Neural cell (in vitro differentiated cells): ENCODE data around the gene GSTO2. TPM values are rescaled to one million over a fixed set of nuclear protein-coding genes. Genes with fewer than 3 reads are reported as not detected.

Source experiments
- H2AFZ ChIP-seq: fragments of 200-600, 300-800 bp; sonication (generic), shearing (Covaris generic); 2 replicates; pipeline ENCODE4 v1.6.0; 2014; ENCODE audit warnings: low read depth, mild to moderate bottlenecking, antibody characterized with exemption, low read length, moderate library complexity
- H3F3A ChIP-seq: fragments of 200-600 bp; shearing (Covaris generic); 2 replicates; pipeline ENCODE4 v1.6.1; 2016; ENCODE audit warnings: mild to moderate bottlenecking, moderate library complexity, mixed read lengths, antibody characterized with exemption, low read length; ENCODE audit not compliant: insufficient read depth, poor library complexity, severe bottlenecking
- H3K27ac ChIP-seq: fragments of 200-600, 300-800 bp; sonication (generic), shearing (Covaris generic); 2 replicates; pipeline ENCODE4 v1.5.1; 2014; ENCODE audit warnings: mild to moderate bottlenecking, low read length, moderate library complexity
- H3K27me3 ChIP-seq: fragments of 300-800, 200-600 bp; sonication (generic), shearing (Covaris generic); 2 replicates; pipeline ENCODE4 v1.6.0; 2014; ENCODE audit warnings: mild to moderate bottlenecking, low read depth, low read length, moderate library complexity; ENCODE audit not compliant: insufficient read depth
- H3K36me3 ChIP-seq: fragments of 300-800, 200-600 bp; sonication (generic), shearing (Covaris generic); 2 replicates; pipeline ENCODE4 v1.5.1; 2014; ENCODE audit warnings: mild to moderate bottlenecking, antibody characterized with exemption, low read length, moderate library complexity; ENCODE audit not compliant: insufficient read depth
- H3K4me2 ChIP-seq: fragments of 300-800, 200-600 bp; sonication (generic), shearing (Covaris generic); 2 replicates; pipeline ENCODE4 v1.6.0; 2014; ENCODE audit warnings: mild to moderate bottlenecking, low read length
- H3K4me3 ChIP-seq: fragments of 300-800, 200-600 bp; sonication (generic), shearing (Covaris generic); 2 replicates; pipeline ENCODE4 v1.5.1; 2014; ENCODE audit warnings: mild to moderate bottlenecking, low read length, moderate library complexity
- H3K79me2 ChIP-seq: fragments of 200-600 bp; shearing (Covaris generic); replicated peaks from 2 replicates; pipeline ENCODE4 v1.6.0; 2014; ENCODE audit warnings: mild to moderate bottlenecking, low read length, moderate library complexity; ENCODE audit not compliant: insufficient read depth
- H3K9ac ChIP-seq: fragments of 300-800, 200-600 bp; sonication (generic), shearing (Covaris generic); 2 replicates; pipeline ENCODE4 v1.6.1; 2016; ENCODE audit warnings: mild to moderate bottlenecking, low read length, mixed read lengths
- H3K9me2 ChIP-seq: fragments of 200-600 bp; shearing (Covaris generic); 2 replicates; pipeline ENCODE4 v1.6.1; 2016; ENCODE audit warnings: mild to moderate bottlenecking, low read length, mixed read lengths; ENCODE audit not compliant: insufficient read depth
- H3K9me3 ChIP-seq: fragments of 200-600, 300-800 bp; sonication (generic), shearing (Covaris generic); 2 replicates; pipeline ENCODE4 v1.6.1; 2016; ENCODE audit warnings: mild to moderate bottlenecking, mixed run types, low read length, moderate library complexity, mixed read lengths
- H4K20me1 ChIP-seq: fragments of 200-600 bp; shearing (Covaris generic); 2 replicates; pipeline ENCODE4 v1.6.1; 2016; ENCODE audit warnings: mild to moderate bottlenecking, mixed run types; ENCODE audit not compliant: insufficient read depth
- CTCF ChIP-seq: fragments of 450-650 bp; IDR thresholded peaks from 2 replicates; pipeline ENCODE4 v1.5.1; 2014; ENCODE audit warnings: antibody characterized with exemption, mild to moderate bottlenecking, moderate library complexity; ENCODE audit not compliant: poor library complexity, severe bottlenecking
- EP300 ChIP-seq: fragments of 450-650 bp; conservative IDR thresholded peaks from 2 replicates; pipeline ENCODE4 v1.6.1; 2014; ENCODE audit warnings: antibody characterized with exemption, mild to moderate bottlenecking, moderate library complexity; ENCODE audit not compliant: poor library complexity, severe bottlenecking
- EZH2 ChIP-seq: fragments of 200-600, 300-800 bp; shearing (Covaris generic), sonication (generic); IDR thresholded peaks from 2 replicates; pipeline ENCODE4 v1.6.1; 2014; ENCODE audit warnings: antibody characterized with exemption, low read length, borderline replicate concordance, mild to moderate bottlenecking; ENCODE audit not compliant: insufficient read depth, poor library complexity, severe bottlenecking
- MXI1 ChIP-seq: fragments of 450-650 bp; conservative IDR thresholded peaks from 2 replicates; pipeline ENCODE4 v1.6.1; 2014; ENCODE audit warnings: antibody characterized with exemption, mild to moderate bottlenecking; ENCODE audit not compliant: poor library complexity, severe bottlenecking
- POLR2AphosphoS5 ChIP-seq: IDR thresholded peaks from 2 replicates; pipeline ENCODE4 v1.6.1; 2012
- RAD21 ChIP-seq: fragments of 450-650 bp; conservative IDR thresholded peaks from 2 replicates; pipeline ENCODE4 v1.6.1; 2014; ENCODE audit warnings: antibody characterized with exemption, mild to moderate bottlenecking, moderate library complexity
- REST ChIP-seq: IDR thresholded peaks from 2 replicates; pipeline ENCODE4 v1.6.1; 2012; ENCODE audit warnings: borderline replicate concordance
- SMC3 ChIP-seq: fragments of 450-650 bp; conservative IDR thresholded peaks from 2 replicates; pipeline ENCODE4 v1.6.1; 2014; ENCODE audit warnings: antibody characterized with exemption, mild to moderate bottlenecking, moderate library complexity; ENCODE audit not compliant: poor library complexity
- TAF1 ChIP-seq: IDR thresholded peaks from 2 replicates; pipeline ENCODE4 v1.6.1; 2012; ENCODE audit warnings: low read depth
- polyA plus RNA-seq: library from polyadenylated mRNA; depleted of rRNA; stranded (reverse); fragments of >200 nt; gene quantifications from 2 replicates; pipeline ENCODE4 v1.2.3, GENCODE V29; 2014

Gene GSTO2
- polyA plus RNA-seq, 1 donor from 2014 or later = 0.53 TPM

- Histone ChIP-seq H3K4me2 (no peak overlapping the region), H4K20me1 (no peaks in the 10 kb centered on the region), H3K9me3 (no peaks in the 10 kb centered on the region), H3K27ac (no peak overlapping the region), H3F3A (no peaks in the 10 kb centered on the region), H3K9ac (no peak overlapping the region), H3K79me2 (peaks cover 19% of the 10 kb centered on the region), H3K36me3 (no peaks in the 10 kb centered on the region), H3K27me3 (peaks cover 6% of the 10 kb centered on the region), H3K4me3 (no peak overlapping the region), H3K9me2 (no peaks in the 10 kb centered on the region), H2AFZ (no peak overlapping the region)
- TF ChIP-seq RAD21 (no peak), EZH2 (no peak), SMC3 (no peak), MXI1 (no peak), REST (no peak), CTCF (no peak), TAF1 (no peak), POLR2AphosphoS5 (no peak)
Measured at GRCh38 chr10:104325436-104326435, 56.8 kb downstream of the GSTO2 start.

- H3K4me2 ChIP-seq = peak overlapping the region; percentile 66
- no peaks in the 10 kb centered on the region for H4K20me1 ChIP-seq
- H3K9me3 ChIP-seq = no peaks in the 10 kb centered on the region
- peak overlapping the region; percentile 64 for H3K4me3 ChIP-seq
- peak overlapping the region; percentile 77 for H3K27ac ChIP-seq
- no peak for TF ChIP-seq REST
- TF ChIP-seq EP300 = no peak
- TF ChIP-seq POLR2AphosphoS5 = no peak
- TF ChIP-seq EZH2 = no peak
- TF ChIP-seq SMC3 = no peak
- no peak for TF ChIP-seq MXI1
- no peak for TF ChIP-seq CTCF
- TF ChIP-seq TAF1 = no peak
- TF ChIP-seq RAD21 = no peak
- no peak overlapping the region for H3K9ac ChIP-seq
- H3K27me3 ChIP-seq = peaks cover 6% of the 10 kb centered on the region
- no peaks in the 10 kb centered on the region for H3K9me2 ChIP-seq
- no peaks in the 10 kb centered on the region for H3F3A ChIP-seq
- H2AFZ ChIP-seq = no peak overlapping the region
- no peaks in the 10 kb centered on the region for H3K36me3 ChIP-seq
- peaks cover 19% of the 10 kb centered on the region for H3K79me2 ChIP-seq
Measured at GRCh38 chr10:104326991-104327610, 58.1 kb downstream of the GSTO2 start.
